Raji (cell line): ENCODE data around the gene MED22.

Experiments
- POLR2A ChIP-seq: IDR thresholded peaks from 2 replicates; pipeline ENCODE4 v1.6.1; 2011; ENCODE audit warnings: low read depth, low read length, control low read depth; ENCODE audit not compliant: insufficient read depth

Gene MED22

DNA sequence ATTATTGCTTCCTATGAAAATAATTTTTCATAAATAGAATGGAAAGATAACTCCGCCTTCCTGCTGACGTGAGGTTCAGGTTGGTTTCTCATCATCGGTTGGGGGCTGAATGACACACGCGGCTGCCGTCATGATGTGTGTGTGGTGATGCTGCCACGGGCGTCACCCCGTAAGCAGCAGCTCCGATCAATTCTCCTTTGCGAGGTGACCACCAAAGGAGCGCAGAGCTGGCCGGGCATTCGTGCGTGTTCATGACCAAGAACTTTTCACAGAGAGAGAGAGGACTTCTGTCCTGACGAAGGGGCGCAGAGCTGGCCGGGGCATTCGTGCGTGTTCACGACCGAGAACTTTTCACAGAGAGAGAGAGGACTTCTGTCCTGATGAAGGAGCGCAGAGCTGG is 42.2 kb downstream of the MED22 start:
- no peak for TF ChIP-seq POLR2A

GRCh38 chr9:133304477-133305377 is 43.2 kb downstream of the MED22 start:
- no peak for TF ChIP-seq POLR2A

- no peak for TF ChIP-seq POLR2A
Observed at GRCh38 chr9:133304158-133304470, 43.8 kb downstream of the MED22 start.

DNA sequence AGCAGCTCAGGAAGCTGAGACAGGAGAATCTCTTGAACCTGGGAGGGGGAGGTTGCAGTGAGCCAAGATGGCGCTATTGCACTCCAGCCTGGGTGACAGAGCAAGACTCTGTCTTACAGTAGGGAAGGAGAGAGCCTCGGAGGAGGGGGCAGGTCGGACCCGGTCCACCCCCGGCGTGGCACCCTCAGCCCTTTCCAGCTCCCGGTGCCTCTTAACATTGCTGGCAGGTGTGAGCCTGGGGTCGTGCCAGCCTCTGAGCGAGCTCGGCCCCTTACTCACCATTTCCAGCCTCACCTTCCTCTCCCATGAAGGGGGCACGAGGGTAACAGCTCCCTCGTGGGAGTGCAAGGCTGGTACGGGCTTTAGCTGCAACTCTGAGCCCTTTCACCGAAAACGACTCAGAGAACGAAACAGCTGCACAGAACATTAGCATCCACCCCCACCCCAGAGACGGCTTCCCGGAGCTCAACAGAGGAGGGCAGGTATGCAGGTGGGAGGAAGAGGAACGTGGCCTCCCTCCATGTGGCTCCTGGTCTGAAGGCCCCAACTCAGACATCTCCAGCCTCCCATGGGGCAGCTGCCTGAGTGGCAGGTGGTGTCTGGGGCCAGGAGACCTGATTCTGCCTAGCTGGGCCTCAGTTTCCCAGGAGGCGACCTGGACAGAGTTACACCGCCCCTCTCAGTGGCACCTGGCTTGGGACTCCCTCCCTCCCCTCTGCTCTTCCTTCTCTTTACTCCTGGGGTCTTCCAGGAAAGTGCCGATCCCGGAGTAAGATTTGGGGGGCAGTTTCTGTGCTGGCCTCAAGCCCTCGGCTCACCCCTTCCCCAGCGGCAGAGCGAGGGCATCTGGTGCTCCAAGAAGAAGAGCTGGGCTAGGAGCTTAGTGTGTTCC is 44.4 kb downstream of the MED22 start:
- TF ChIP-seq POLR2A = no peak

- TF ChIP-seq POLR2A = no peak
Observed at GRCh38 chr9:133301253-133302230, 46.4 kb downstream of the MED22 start.

- TF ChIP-seq POLR2A = no peak
Observed at GRCh38 chr9:133294257-133294656, 53.7 kb downstream of the MED22 start.

GRCh38 chr9:133290751-133291302 is 57.1 kb downstream of the MED22 start:
- TF ChIP-seq POLR2A = no peak
